HS-27A (cell line): ENCODE results near the gene KIZ.
"Not testable (repeated sequence)": the region's sequence is repeated elsewhere in the genome, so short reads cannot be mapped to it uniquely, and the experiment has no call there.

Experiments
- DNase-seq: peaks from one replicate; pipeline ENCODE4 v3.0.0-alpha.2; 2012; ENCODE audit warnings: low read depth, missing footprints

The KIZ gene

DNA sequence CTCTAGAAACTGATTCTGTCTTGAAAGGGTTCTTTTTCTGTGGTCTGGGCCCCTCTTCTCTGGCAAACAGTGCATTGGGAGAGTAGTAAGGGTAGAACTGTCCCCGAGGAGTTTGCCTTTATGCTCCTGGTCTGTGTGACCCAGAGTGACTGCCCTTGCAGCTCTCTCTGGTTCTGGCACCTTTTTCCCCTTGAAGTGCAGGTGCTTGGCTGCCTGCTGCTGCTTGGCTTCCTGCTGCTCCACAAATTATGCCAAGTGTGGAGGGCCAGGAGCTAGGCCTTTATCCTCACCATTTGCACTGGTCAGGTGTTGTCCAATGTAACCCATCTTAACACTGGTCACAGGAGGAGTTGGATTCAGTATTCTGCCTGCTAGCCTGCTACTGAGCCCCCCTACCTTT lies 11.2 kb downstream of the KIZ start:
- no peak for DNase-seq

DNA sequence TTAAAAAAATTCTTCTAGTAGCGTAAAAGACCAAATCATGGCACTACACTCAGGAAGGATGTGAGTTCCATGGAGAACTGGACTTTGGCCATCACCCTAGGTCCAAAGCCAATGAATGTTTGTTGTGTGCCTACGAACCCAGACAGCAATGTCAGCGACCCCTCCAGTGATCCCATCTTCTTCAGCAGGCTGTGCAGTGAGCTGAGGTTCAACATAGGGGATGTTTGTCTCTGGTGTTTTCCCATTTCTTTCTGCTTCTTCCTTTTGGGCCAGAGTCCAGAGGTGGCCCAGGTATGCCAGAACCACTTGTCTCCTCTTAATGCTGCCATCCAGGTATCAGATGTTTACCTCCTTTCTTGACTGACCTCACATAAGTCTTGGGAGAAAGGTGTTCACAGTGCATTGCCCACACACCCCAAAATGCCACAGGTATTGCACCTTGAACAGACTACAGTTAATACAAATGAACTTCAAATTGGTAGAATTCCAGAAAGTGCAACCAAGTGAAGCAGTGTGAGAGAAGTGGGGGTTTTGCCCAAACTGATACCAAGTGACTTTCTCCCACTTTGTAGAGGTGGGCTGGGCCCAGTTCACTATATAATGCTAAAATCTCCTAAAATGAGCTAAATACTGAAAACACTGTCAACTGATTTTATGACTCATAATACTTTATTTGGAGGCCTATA lies 14.1 kb downstream of the KIZ start:
- DNase-seq = no peak

DNA sequence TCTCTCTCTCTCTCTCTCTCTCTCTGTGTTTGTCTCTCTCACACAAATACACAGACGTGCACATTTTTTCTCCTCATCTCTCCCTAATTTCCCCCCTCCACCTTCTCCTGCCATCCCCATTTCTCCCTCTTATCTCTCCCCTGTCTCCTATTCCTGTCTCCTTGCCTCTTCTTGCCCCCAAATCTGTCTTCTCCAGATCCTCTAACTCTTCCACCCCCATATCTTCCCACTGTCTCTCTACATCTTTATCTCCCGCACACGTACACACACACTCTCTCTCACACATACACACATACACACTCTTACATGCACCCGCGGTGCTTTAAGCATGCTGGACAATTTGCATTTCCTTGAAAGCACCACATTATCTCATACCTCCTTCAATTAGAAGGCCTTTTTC lies 15.9 kb downstream of the KIZ start:
- no peak for DNase-seq

DNA sequence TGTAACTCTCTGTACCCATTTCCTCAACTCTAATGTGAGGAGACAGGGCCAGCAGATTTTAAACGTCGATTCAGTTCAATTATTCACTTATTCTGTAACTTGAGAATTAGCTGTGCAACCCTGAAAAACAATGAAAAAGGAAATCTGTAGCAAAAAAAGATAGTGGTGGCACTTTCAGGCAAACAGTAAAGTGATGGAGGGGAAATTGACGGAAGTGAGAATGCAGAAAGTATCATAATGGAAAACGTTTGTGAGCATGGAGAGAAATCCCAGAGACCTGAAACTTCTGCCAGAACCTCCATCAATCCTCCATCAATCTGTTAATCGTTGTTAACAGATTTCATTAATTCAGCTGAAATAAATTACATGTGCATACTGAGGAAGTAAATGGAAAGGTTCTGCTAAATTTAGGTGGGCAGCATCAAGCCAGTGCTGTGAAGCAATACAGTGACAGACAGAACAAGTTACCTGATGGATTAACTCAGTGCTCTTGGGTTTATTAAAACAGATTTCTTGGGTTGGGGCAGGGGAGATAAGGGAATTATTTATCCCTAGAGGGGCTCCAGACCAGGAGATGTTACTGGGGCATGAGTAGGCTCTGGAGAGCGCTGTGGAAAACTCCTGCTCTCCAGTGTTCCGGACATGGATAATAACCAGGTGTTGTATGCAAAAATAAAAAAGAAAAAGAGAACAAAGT lies 17.5 kb downstream of the KIZ start:
- no peak for DNase-seq

DNA sequence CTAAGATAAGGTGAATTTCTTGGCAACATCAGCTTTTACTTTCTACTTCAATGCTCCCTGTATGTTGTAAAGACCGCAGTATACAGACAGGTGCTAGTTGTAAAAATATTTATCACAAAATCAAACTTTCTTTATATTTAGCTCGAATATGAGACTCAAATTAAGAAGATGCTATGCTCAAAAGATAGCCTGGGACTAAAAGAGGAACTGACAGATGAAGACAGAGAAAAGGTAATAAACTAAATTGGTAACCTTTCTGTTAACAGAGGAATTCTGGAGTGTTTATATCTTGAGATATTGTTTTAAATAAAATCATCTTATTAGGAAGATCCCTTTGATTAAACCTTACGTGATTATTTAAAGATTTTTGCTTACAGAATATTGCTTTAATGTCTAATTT lies 19.5 kb downstream of the KIZ start:
- no peak for DNase-seq

DNA sequence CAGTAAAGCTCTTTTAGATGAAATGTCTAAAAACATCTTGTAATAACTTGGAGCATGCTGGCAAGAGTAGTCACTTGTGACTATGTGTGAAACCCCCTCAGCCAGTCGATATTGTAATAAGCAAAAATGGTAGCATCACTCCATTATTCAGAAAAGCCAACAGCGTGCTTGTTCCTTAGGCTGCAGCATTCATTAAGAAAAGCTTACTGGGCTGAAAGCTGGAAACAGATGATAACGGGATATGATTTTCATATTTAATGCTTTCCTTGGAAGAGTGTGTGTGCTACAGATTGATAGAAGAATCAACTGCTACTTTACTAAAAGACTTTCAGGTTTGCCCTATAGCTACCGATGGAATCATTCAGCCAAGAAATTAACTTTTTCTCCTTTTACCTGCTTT lies 20.3 kb downstream of the KIZ start:
- no peak for DNase-seq

DNA sequence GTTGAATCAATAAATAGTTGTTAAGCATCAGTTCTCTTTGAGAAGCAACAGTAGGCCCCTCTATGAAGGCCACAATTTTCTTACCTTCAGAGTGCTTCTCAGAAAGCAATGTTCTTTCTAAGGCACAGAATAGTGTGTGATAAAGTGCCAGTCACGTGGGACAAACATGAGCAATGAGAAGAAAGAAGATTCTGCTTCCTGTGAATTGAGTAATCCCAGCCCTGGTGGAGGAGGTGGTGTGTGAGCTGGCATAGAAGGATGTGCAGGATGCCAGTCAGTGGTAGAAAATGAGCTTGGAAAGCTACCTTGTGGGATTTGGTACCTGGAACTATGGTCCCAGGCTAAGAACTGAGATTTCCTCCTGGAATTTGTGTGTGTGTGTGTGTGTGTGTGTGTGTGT lies 21.7 kb downstream of the KIZ start:
- no peak for DNase-seq

DNA sequence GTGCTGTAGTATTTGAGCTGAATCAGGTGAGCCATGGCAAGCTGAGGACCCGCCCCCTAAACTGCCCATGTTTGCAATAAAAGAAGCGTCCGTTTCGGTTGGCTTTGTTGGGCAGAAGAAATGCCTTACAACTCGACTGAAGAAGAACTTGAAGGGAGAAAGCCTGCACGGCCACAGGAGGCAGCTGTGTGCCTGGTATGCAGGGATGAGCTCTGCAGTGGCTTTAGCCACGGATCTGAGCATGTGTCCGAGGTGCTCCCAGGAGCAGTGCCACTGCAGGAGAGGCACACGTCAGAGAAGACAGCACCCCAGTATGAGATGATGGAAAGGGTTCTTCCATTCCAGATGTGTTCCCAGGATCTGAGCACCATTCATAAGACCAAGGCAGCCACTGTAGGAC lies 23.5 kb downstream of the KIZ start:
- DNase-seq = no peak

DNA sequence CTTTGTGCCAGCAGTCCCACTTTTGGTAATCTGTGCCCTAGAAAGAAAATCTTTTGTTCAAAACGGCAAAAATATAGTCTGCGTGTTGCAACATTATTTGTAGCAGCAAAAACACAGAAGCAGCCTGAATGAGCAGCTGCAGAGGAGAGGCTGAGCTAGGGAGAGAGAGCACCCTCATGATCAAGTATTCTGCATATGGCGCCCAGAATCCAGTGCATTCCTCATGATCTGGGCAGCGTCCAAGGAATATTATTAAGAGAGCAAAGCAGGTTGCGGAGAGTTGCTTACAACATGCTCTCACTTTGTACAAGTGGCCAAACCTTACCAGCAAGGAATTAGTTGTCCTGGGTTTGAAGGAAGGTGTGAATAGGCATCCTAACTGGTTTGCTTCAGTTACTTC lies 25.9 kb downstream of the KIZ start:
- no peak for DNase-seq

DNA sequence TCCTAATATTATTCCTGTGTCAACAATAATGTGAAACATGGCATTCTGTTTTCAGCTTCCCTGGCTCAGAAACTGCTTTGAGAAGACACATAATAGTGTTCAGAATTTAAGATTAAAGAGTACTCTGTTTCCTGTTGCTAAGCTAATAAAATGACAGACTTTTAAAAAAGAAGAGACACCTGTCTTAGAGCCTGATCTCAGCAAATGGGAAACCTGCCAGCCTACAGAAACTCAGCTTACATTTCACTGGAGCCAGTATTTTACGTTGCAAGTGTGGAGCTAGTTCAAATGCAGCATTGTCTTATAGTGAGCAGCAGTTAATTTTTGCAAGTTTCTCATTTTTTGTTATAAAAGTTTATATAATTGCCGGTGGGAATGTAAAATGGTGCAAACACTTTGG lies 28.8 kb downstream of the KIZ start:
- DNase-seq = no peak

DNA sequence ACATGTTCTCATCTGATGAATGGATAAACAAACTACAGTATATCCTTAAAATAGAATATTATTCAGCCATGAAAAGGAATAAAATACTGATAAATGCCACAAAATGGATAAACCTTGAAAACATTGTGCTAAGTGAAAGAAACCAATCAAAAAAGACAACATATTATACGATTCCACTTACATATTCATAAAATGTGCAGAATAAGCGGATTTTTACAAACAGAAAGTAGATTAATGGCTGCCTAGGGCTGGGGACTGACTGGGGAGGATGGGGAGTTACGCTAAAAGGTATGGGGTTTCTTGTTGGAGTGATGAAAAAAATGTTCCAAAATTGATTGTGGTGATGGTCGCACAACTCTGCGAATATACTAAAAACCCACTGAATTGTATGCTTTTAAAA lies 29.4 kb downstream of the KIZ start:
- no peak for DNase-seq

DNA sequence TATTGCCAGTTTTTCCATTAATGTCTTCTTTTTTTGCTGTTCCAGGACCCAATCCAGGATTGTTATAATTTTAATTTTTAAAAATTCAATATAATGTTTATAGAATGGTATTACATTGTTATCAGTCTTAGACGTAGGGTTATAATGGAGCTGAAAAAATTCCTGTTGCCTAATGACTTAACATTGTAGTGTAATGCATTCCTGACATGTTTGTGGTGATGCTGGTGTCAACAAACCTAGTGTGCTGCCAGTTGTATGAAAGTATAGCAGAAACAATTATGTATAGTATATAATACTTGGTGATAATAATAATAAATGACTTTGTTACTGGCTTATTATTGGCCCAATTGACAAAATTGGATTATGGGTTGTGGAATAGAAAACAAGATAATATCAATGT lies 30.4 kb downstream of the KIZ start:
- DNase-seq = peak; percentile 29

DNA sequence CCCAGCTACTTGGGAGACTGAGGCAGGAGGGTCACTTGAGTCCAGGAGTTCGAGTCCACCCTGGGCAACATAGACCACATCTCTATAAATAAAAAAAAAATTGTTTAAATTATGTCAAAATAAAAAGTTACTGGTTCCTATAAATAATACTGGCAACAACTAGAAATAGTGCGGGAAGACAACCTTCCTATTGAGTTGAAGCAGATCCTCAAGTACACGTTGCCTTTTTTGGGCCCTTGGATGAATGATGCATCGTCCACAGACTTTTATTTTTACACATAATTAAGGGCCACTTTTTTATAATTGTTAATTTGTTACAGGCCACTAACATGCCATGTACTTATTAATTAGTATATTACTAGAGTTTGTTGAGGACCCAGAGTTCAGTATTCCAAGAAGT lies 31.1 kb downstream of the KIZ start:
- DNase-seq = no peak

DNA sequence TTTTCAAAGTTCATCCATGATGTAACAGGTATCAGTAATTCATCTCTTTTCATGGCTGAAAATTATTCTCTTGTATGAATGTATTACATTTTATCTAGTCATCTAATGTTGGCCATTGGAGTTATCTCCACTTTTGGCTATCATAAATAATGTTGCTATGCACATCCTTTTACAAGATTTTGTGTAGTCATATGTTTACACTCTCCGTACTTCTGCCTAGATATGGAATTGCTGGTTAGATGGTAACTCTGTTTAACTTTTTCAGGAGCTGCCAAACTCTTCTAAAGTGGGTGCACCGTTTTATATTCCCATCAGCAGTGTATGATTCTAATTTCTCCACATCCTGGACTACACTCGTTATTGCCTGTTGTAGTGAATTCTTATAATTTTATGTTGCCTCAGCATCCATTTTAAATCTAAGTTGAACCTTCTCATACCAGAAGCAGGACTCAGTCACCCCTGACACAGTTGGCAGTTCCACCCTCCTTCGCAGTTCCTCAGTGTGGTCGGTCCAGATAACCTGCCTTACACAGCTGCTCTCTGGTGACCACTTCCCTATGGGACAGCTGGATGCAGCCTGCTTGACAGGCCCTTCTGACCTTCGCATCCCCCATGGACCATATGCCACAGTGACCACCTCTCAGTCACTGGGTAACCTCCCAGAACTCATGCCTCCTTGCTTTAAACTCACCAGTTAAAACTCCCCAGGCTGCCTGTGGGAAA lies 33.9 kb downstream of the KIZ start:
- no peak for DNase-seq

DNA sequence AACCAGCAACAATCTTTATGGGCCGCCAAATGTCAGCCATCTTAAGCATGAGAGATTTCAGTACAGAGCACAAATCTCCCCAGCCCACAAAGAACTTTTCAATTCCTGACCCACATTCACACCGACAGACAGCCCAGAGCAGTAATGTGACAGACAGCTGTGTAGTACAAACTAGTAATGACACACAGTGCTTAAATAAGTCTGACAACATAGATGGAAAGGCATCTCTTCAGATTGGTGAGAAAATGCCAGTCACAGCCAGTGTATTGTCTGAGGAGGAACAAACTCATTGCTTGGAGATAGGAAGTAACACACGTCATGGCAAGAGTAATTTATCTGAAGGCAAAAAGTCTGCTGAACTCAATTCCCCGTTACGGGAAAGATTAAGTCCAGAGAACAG lies 36.0 kb downstream of the KIZ start:
- DNase-seq = no peak

DNA sequence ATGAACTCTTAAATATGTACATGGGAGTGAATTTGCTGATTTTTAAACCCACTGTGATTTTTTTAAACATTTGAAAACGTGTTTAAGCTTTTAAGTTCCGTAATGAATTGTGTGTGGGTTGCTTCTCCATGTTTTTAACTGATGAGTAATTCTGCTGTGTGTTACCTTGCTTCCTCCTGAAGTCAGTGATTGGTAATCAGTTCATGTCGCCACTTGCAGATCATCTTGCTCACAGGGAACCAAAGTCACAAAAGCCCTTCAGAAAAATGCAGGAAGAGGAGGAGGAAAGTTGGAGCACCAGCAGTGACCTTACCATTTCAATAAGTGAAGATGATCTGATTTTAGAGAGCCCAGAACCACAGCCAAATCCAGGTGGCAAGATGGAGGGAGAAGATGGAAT lies 36.7 kb downstream of the KIZ start:
- no peak for DNase-seq

DNA sequence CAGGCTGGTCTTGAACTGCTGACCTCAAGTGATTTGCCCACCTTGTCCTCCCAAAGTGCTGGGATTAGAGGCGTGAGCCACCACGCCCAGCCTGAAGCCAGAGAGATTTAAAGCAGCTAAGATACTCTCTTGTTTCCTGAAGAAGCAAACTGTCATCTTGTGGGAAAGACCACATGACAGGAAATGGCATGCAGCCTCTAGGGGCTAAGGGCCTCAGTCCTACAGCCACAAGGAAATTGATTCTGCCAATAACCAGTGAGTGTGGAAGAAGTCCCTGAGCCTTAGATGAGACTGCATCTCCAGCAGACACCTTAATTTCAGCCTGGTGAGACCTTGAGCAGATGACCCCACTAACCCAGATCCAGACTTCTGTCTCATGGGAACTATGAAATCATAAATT lies 40.9 kb downstream of the KIZ start:
- no peak for DNase-seq

DNA sequence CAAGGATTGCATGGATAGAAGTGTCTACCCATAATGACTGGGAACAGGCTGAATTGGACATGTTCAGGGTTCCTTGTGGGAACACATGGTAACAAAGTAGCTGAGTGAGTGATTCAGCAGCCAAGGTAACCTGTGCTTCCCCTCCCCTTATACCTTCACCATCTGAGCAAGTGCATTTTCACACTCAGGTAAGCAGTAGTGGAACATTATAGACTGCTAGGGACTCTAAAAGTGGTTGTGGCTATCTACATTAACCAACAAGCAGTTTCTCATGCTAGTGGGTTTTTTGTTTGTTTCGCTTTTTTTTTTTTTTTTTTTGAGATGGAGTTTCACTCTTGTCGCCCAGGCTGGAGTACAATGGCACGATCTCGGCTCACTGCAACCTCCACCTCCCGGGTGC lies 41.4 kb downstream of the KIZ start:
- DNase-seq = no peak

DNA sequence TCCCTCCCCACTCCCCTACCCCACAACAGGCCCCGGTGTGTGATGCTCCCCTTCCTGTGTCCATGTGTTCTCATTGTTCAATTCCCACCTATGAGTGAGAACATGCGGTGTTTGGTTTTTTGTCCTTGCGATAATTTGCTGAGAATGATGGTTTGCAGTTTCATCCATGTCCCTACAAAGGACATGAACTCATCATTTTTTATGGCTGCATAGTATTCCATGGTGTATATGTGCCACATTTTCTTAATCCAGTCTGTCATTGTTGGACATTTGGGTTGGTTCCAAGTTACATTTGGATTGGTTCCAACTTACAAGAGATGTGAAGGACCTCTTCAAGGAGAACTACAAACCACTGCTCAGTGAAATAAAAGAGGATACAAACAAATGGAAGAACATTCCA lies 42.2 kb downstream of the KIZ start:
- DNase-seq = not testable (repeated sequence)

DNA sequence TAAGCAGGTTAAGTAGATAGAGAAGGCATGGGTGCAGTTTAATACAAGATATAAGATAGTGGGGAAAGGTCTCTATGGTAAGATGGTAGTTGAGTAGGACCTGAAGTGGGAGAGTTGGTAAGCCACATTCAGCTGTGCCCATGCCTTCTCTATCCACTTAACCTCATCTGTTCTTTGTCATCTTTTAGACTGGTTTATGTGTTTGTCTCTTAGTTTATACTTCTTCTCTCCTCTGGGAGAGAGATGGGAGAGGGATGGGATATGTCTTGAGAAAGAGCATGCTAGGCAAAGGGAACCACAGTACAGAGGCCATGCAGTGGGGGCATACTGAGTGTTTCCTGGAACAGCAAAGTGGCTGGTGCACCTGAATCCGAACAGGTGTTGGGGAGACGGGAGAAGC lies 46.7 kb downstream of the KIZ start:
- DNase-seq = no peak

DNA sequence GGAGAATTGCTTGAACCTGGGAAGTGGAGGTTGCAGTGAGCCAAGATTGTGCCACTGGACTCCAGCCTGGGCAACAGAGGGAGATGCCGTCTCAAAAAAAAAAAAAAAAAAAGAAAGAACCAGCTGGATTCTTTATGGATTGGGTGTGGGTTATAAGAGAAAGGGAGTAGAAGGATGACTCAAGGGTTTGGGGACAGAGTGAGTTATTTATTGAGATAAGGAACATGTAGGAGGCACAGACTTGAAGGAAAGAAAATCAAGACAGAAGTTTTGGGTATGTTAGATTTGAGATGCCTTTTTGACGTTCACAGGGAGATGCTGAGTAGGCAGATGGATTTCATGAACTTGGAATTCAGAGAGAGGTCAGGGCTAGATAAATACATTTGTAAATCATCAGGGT lies 47.6 kb downstream of the KIZ start:
- DNase-seq = peak; percentile 19

DNA sequence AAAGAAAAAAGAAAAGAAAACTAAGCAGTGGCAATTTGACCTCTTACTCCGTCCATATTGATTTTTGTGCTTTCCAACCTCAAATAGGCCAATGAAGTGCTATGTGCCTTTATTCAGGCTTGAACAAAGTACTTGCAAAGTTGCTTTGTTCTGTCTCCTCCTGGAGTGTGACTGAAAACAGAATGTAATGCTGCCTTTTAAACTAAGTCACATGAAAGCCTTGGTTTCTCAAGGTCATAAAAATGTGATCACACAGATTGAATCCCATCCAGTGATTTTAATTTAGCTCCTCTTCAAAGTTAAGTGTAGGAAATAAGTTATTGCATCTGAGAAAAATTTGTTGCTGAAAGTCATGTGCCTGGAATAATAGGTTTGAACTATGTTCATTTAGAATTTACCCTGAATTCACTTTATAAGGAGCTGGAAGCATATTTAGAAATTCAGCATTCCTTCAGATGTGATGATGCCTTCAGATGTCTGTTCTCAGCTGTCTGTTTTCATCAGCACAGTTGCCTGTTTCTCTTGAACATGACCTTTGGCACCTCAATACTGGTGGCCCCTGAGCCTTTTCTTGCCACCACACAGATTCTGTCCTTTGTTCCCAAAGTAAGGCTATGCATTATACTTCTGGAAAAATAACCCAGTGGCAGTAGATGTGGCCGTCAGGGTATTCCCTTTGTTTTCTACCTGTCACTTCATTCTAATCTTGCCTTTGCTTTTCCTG lies 48.8 kb downstream of the KIZ start:
- DNase-seq = no peak

DNA sequence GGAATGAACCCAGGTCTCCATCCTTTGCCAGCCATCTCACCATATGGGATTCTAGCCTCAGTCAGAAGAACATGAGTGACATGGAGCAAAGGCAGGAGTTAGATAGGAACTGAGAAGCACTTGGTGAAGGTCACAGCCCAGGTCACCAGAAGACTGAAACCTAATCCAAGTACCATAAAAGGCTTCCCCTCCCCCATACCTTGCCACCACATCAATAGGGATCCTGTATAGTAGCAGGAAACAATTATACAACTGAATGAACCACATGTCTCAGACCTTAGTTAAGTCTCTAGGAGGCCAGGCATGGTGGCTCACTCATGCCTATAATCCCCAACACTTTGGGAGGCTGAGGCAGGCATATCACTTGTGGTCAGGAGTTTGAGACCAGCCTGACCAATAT lies 49.6 kb downstream of the KIZ start:
- DNase-seq = no peak
